ENCODE measurements around the gene CNDP2.
"Not testable (repeated sequence)": the region's sequence is repeated elsewhere in the genome, so short reads cannot be mapped to it uniquely, and the experiment has no call there.

Gene CNDP2

GRCh38 chr18:74522635-74523548 lies 26.7 kb downstream of the CNDP2 start:
- Histone ChIP-seq H3K9me3 (ENCODE audit: control insufficient read depth, insufficient read depth, low read length) (no peaks in the 10 kb centered on the region), H3K36me3 (ENCODE audit: control insufficient read depth, low read length) (peaks cover 28% of the 10 kb centered on the region), H3K4me2 (ENCODE audit: low read length) (no peak overlapping the region), H3K27me3 (ENCODE audit: control insufficient read depth, low read length) (0 out of 2 replicates have a peak, but pooled peaks cover 2% of the 10 kb centered on the region), H3K9me2 (replicated peaks; ENCODE audit: control insufficient read depth, low read length) (no peaks in the 10 kb centered on the region), H3K27ac (ENCODE audit: low read depth, low read length) (no peak overlapping the region), H3K4me1 (ENCODE audit: control insufficient read depth, low read length) (no peaks in the 10 kb centered on the region), H3F3A (ENCODE audit: control insufficient read depth, insufficient read depth) (no peaks in the 10 kb centered on the region), H3K79me2 (ENCODE audit: control insufficient read depth, low read length) (no peaks in the 10 kb centered on the region), H3K4me3 (ENCODE audit: low read length) (no peak overlapping the region), H4K20me1 (ENCODE audit: control insufficient read depth, insufficient read depth, low read depth, low read length) (no peaks in the 10 kb centered on the region)
- TF ChIP-seq, protein P1, sequence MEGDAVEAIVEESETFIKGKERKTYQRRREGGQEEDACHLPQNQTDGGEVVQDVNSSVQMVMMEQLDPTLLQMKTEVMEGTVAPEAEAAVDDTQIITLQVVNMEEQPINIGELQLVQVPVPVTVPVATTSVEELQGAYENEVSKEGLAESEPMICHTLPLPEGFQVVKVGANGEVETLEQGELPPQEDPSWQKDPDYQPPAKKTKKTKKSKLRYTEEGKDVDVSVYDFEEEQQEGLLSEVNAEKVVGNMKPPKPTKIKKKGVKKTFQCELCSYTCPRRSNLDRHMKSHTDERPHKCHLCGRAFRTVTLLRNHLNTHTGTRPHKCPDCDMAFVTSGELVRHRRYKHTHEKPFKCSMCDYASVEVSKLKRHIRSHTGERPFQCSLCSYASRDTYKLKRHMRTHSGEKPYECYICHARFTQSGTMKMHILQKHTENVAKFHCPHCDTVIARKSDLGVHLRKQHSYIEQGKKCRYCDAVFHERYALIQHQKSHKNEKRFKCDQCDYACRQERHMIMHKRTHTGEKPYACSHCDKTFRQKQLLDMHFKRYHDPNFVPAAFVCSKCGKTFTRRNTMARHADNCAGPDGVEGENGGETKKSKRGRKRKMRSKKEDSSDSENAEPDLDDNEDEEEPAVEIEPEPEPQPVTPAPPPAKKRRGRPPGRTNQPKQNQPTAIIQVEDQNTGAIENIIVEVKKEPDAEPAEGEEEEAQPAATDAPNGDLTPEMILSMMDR (IDR thresholded peaks at IDR 0.05; ENCODE audit: low read depth, low read length, poor library complexity, severe bottlenecking) = no peak
- TF ChIP-seq EZH2phosphoT487 (IDR thresholded peaks at IDR 0.05; ENCODE audit: borderline replicate concordance, low read length) = no peak

DNA sequence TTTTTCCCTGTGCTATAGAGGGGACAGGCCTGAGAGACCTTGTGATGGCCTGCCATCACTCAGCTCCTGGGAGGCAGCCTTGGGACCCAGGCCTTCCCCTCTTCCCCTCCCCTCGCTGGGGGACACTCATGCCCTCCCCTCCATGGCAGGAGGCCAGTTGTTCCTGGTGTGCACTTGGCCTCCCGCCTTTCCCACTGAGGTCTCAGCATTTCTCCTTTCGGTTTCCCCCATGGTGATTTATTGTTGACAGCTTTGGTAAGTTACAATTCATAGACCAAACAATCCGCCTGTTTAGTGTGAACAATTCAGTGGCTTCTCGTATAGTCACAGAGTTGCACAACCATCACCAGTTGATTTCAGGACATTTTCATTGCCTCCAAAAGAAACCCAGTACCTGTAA lies 27.9 kb downstream of the CNDP2 start:
- H4K20me1 ChIP-seq (ENCODE audit: control insufficient read depth, insufficient read depth, low read depth, low read length) = no peaks in the 10 kb centered on the region
- no peaks in the 10 kb centered on the region for H3K4me1 ChIP-seq (ENCODE audit: control insufficient read depth, low read length)
- H3K4me3 ChIP-seq (ENCODE audit: low read length) = no peak overlapping the region
- no peaks in the 10 kb centered on the region for H3K9me3 ChIP-seq (ENCODE audit: control insufficient read depth, insufficient read depth, low read length)
- TF ChIP-seq, protein P1 (IDR thresholded peaks at IDR 0.05; ENCODE audit: low read depth, low read length, poor library complexity, severe bottlenecking) = no peak
- TF ChIP-seq EZH2phosphoT487 (IDR thresholded peaks at IDR 0.05; ENCODE audit: borderline replicate concordance, low read length) = no peak
- H3K27ac ChIP-seq (ENCODE audit: low read depth, low read length) = no peak overlapping the region
- no peaks in the 10 kb centered on the region for H3F3A ChIP-seq (ENCODE audit: control insufficient read depth, insufficient read depth)
- no peak overlapping the region for H3K4me2 ChIP-seq (ENCODE audit: low read length)
- H3K9me2 ChIP-seq (replicated peaks; ENCODE audit: control insufficient read depth, low read length) = no peaks in the 10 kb centered on the region
- peaks cover 19% of the 10 kb centered on the region for H3K36me3 ChIP-seq (ENCODE audit: control insufficient read depth, low read length)
- H3K27me3 ChIP-seq (ENCODE audit: control insufficient read depth, low read length) = 0 out of 2 replicates have a peak, but pooled peaks cover 2% of the 10 kb centered on the region
- no peaks in the 10 kb centered on the region for H3K79me2 ChIP-seq (ENCODE audit: control insufficient read depth, low read length)

DNA sequence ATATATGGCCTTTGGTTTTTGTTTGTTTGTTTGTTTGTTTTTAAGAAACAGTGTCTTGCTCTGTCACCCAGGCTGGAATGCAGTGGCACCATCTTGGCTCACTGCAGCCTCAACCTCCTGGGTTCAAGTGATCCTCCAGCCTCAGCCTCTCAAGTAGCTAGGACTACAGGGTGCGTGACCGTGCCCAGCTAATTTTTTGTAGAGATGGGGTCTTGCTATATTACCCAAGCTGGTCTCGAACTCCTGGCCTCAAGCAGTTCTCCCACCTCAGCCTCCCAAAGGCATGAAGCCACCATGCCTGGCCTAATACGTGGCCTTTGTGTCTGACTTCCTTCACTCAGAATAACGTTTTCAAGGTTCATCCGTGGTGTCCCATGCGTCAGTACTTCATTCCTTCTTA lies 28.8 kb downstream of the CNDP2 start:
- H3K4me2 ChIP-seq (ENCODE audit: low read length); H3K9me3 ChIP-seq (ENCODE audit: control insufficient read depth, insufficient read depth, low read length); H3K9me2 ChIP-seq (replicated peaks; ENCODE audit: control insufficient read depth, low read length); H3K27ac ChIP-seq (ENCODE audit: low read depth, low read length); H3K4me3 ChIP-seq (ENCODE audit: low read length); H3K27me3 ChIP-seq (ENCODE audit: control insufficient read depth, low read length); H3K79me2 ChIP-seq (ENCODE audit: control insufficient read depth, low read length); H4K20me1 ChIP-seq (ENCODE audit: control insufficient read depth, insufficient read depth, low read depth, low read length); H3F3A ChIP-seq (ENCODE audit: control insufficient read depth, insufficient read depth); H3K4me1 ChIP-seq (ENCODE audit: control insufficient read depth, low read length): not testable (repeated sequence)
- peaks cover 11% of the 10 kb centered on the region for H3K36me3 ChIP-seq (ENCODE audit: control insufficient read depth, low read length)

- H3K27me3 ChIP-seq (ENCODE audit: control insufficient read depth, low read length) = 0 out of 2 replicates have a peak, but pooled peaks cover 2% of the 10 kb centered on the region
Observed at GRCh38 chr18:74525741-74526140, 29.6 kb downstream of the CNDP2 start.

More at GRCh38 chr18:74525741-74526140, 29.6 kb downstream of the CNDP2 start:
- H3K36me3 ChIP-seq (ENCODE audit: control insufficient read depth, low read length) = peaks cover 2% of the 10 kb centered on the region
- no peak overlapping the region for H3K27ac ChIP-seq (ENCODE audit: low read depth, low read length)
- no peaks in the 10 kb centered on the region for H3K79me2 ChIP-seq (ENCODE audit: control insufficient read depth, low read length)
- H3K4me3 ChIP-seq (ENCODE audit: low read length) = no peak overlapping the region
- no peak overlapping the region for H3K4me2 ChIP-seq (ENCODE audit: low read length)
- H4K20me1 ChIP-seq (ENCODE audit: control insufficient read depth, insufficient read depth, low read depth, low read length) = no peaks in the 10 kb centered on the region
- no peaks in the 10 kb centered on the region for H3K9me3 ChIP-seq (ENCODE audit: control insufficient read depth, insufficient read depth, low read length)
- H3F3A ChIP-seq (ENCODE audit: control insufficient read depth, insufficient read depth) = no peaks in the 10 kb centered on the region
- H3K9me2 ChIP-seq (replicated peaks; ENCODE audit: control insufficient read depth, low read length) = no peaks in the 10 kb centered on the region
- TF ChIP-seq, protein P1 (IDR thresholded peaks at IDR 0.05; ENCODE audit: low read depth, low read length, poor library complexity, severe bottlenecking) = no peak
- no peak for TF ChIP-seq EZH2phosphoT487 (IDR thresholded peaks at IDR 0.05; ENCODE audit: borderline replicate concordance, low read length)
- H3K4me1 ChIP-seq (ENCODE audit: control insufficient read depth, low read length) = no peaks in the 10 kb centered on the region

Measured in DOHH2 (cell line).